ENCODE measurements around the gene DHCR7. TPM values are rescaled to one million over a fixed set of nuclear protein-coding genes. Genes with fewer than 3 reads are reported as not detected.

DHCR7 gene
- total RNA-seq, 1 donor from 2014 or later, result 97.0 TPM

GRCh38 chr11:71430166-71430565, 18.0 kb downstream of the DHCR7 start:
- Mint-ChIP-seq H3K4me1 (ENCODE audit: unreplicated experiment) (peaks cover 15% of the 10 kb centered on the region), H3K4me3 (no peak overlapping the region), H3K9me3 (no peaks in the 10 kb centered on the region), H3K27ac (no peak overlapping the region), H3K36me3 (peaks cover 3% of the 10 kb centered on the region), H3K27me3 (no peaks in the 10 kb centered on the region)
- no peak for DNase-seq (ENCODE audit: extremely low spot score, unreplicated experiment)
- TF ChIP-seq CTCF (conservative IDR thresholded peaks at IDR 0.05), result no peak

- Mint-ChIP-seq H3K4me1 (ENCODE audit: unreplicated experiment) (peaks cover 15% of the 10 kb centered on the region), H3K9me3 (no peaks in the 10 kb centered on the region)
- TF ChIP-seq CTCF (conservative IDR thresholded peaks at IDR 0.05), result no peak
These were observed 18.5 kb downstream of the DHCR7 start for GRCh38 chr11:71429701-71430100.

GRCh38 chr11:71428861-71429435, 19.2 kb downstream of the DHCR7 start:
- H3K36me3 Mint-ChIP-seq, result no peaks in the 10 kb centered on the region
- H3K4me3 Mint-ChIP-seq, result no peak overlapping the region
- no peak overlapping the region for H3K27ac Mint-ChIP-seq

More at GRCh38 chr11:71429701-71430100, 18.5 kb downstream of the DHCR7 start:
- Mint-ChIP-seq H3K27ac (no peak overlapping the region), H3K4me3 (no peak overlapping the region), H3K36me3 (no peaks in the 10 kb centered on the region), H3K27me3 (no peaks in the 10 kb centered on the region)
- no peak for DNase-seq (ENCODE audit: extremely low spot score, unreplicated experiment)

GRCh38 chr11:71426413-71426812, 21.8 kb downstream of the DHCR7 start:
- Mint-ChIP-seq H3K4me3 (no peak overlapping the region), H3K9me3 (no peaks in the 10 kb centered on the region)

More at GRCh38 chr11:71428861-71429435, 19.2 kb downstream of the DHCR7 start:
- no peaks in the 10 kb centered on the region for H3K9me3 Mint-ChIP-seq
- H3K27me3 Mint-ChIP-seq, result no peaks in the 10 kb centered on the region
- H3K4me1 Mint-ChIP-seq (ENCODE audit: unreplicated experiment), result peaks cover 15% of the 10 kb centered on the region
- TF ChIP-seq CTCF (conservative IDR thresholded peaks at IDR 0.05), result no peak
- DNase-seq (ENCODE audit: extremely low spot score, unreplicated experiment), result no peak

GRCh38 chr11:71425860-71426259, 22.3 kb downstream of the DHCR7 start:
- DNase-seq (ENCODE audit: extremely low spot score, unreplicated experiment), result no peak
- no peaks in the 10 kb centered on the region for H3K9me3 Mint-ChIP-seq
- TF ChIP-seq CTCF (conservative IDR thresholded peaks at IDR 0.05), result no peak
- no peak overlapping the region for H3K4me3 Mint-ChIP-seq
- peaks cover 5% of the 10 kb centered on the region for H3K4me1 Mint-ChIP-seq (ENCODE audit: unreplicated experiment)
- no peak overlapping the region for H3K27ac Mint-ChIP-seq
- H3K36me3 Mint-ChIP-seq, result no peaks in the 10 kb centered on the region
- no peaks in the 10 kb centered on the region for H3K27me3 Mint-ChIP-seq

More at GRCh38 chr11:71426413-71426812, 21.8 kb downstream of the DHCR7 start:
- Mint-ChIP-seq H3K27ac (no peak overlapping the region), H3K36me3 (no peaks in the 10 kb centered on the region), H3K4me1 (ENCODE audit: unreplicated experiment) (peaks cover 5% of the 10 kb centered on the region), H3K27me3 (no peaks in the 10 kb centered on the region)
- DNase-seq (ENCODE audit: extremely low spot score, unreplicated experiment), result no peak
- no peak for TF ChIP-seq CTCF (conservative IDR thresholded peaks at IDR 0.05)
